ENCODE results near the gene F5.

Gene F5

GRCh38 chr1:169513208-169513607 lies 73.1 kb downstream of the F5 start:
- TF ChIP-seq EZH2phosphoT487 (conservative IDR thresholded peaks at IDR 0.05; ENCODE audit: low read length) (no peak), CTCF (IDR thresholded peaks at IDR 0.05; ENCODE audit: insufficient read depth, low read length, poor library complexity, severe bottlenecking) (no peak)
- Histone ChIP-seq H3K4me2 (ENCODE audit: low read depth, low read length, poor library complexity, severe bottlenecking) (no peak overlapping the region), H3K27me3 (ENCODE audit: low read length) (no peaks in the 10 kb centered on the region), H2AFZ (ENCODE audit: low read depth, low read length, severe bottlenecking) (no peak overlapping the region), H3K36me3 (ENCODE audit: low read length) (no peaks in the 10 kb centered on the region), H3K9ac (ENCODE audit: low read length) (no peak overlapping the region), H3K79me2 (ENCODE audit: insufficient read depth, low read length) (no peaks in the 10 kb centered on the region), H3K9me2 (replicated peaks; ENCODE audit: insufficient read depth, low read length) (no peaks in the 10 kb centered on the region), H3K27ac (ENCODE audit: low read depth, low read length) (no peak overlapping the region), H3K4me3 (ENCODE audit: insufficient read depth, low read length, poor library complexity, severe bottlenecking) (no peak overlapping the region), H3F3A (ENCODE audit: insufficient read depth) (no peaks in the 10 kb centered on the region), H3K9me3 (ENCODE audit: insufficient read depth, low read length) (no peaks in the 10 kb centered on the region), H4K20me1 (ENCODE audit: low read depth, low read length) (no peaks in the 10 kb centered on the region)

- H3K4me2 ChIP-seq (ENCODE audit: low read depth, low read length, poor library complexity, severe bottlenecking), result no peak overlapping the region
- no peaks in the 10 kb centered on the region for H3K9me2 ChIP-seq (replicated peaks; ENCODE audit: insufficient read depth, low read length)
- no peak overlapping the region for H3K27ac ChIP-seq (ENCODE audit: low read depth, low read length)
- H2AFZ ChIP-seq (ENCODE audit: low read depth, low read length, severe bottlenecking), result no peak overlapping the region
- H3K9me3 ChIP-seq (ENCODE audit: insufficient read depth, low read length), result no peaks in the 10 kb centered on the region
- H3K9ac ChIP-seq (ENCODE audit: low read length), result no peak overlapping the region
- no peaks in the 10 kb centered on the region for H3F3A ChIP-seq (ENCODE audit: insufficient read depth)
- no peaks in the 10 kb centered on the region for H3K79me2 ChIP-seq (ENCODE audit: insufficient read depth, low read length)
- no peak overlapping the region for H3K4me3 ChIP-seq (ENCODE audit: insufficient read depth, low read length, poor library complexity, severe bottlenecking)
- H3K27me3 ChIP-seq (ENCODE audit: low read length), result no peaks in the 10 kb centered on the region
- no peaks in the 10 kb centered on the region for H3K36me3 ChIP-seq (ENCODE audit: low read length)
- TF ChIP-seq EZH2phosphoT487 (conservative IDR thresholded peaks at IDR 0.05; ENCODE audit: low read length) (no peak), CTCF (IDR thresholded peaks at IDR 0.05; ENCODE audit: insufficient read depth, low read length, poor library complexity, severe bottlenecking) (no peak)
- no peaks in the 10 kb centered on the region for H4K20me1 ChIP-seq (ENCODE audit: low read depth, low read length)
These were observed 74.8 kb downstream of the F5 start for GRCh38 chr1:169511316-169512005.

- no peaks in the 10 kb centered on the region for H4K20me1 ChIP-seq (ENCODE audit: low read depth, low read length)
- H3F3A ChIP-seq (ENCODE audit: insufficient read depth), result no peaks in the 10 kb centered on the region
- H3K4me3 ChIP-seq (ENCODE audit: insufficient read depth, low read length, poor library complexity, severe bottlenecking), result no peak overlapping the region
- no peaks in the 10 kb centered on the region for H3K79me2 ChIP-seq (ENCODE audit: insufficient read depth, low read length)
- no peak overlapping the region for H3K27ac ChIP-seq (ENCODE audit: low read depth, low read length)
- TF ChIP-seq CTCF (IDR thresholded peaks at IDR 0.05; ENCODE audit: insufficient read depth, low read length, poor library complexity, severe bottlenecking), result no peak
- TF ChIP-seq EZH2phosphoT487 (conservative IDR thresholded peaks at IDR 0.05; ENCODE audit: low read length), result no peak
- no peaks in the 10 kb centered on the region for H3K9me3 ChIP-seq (ENCODE audit: insufficient read depth, low read length)
- no peak overlapping the region for H3K9ac ChIP-seq (ENCODE audit: low read length)
- no peak overlapping the region for H2AFZ ChIP-seq (ENCODE audit: low read depth, low read length, severe bottlenecking)
- no peaks in the 10 kb centered on the region for H3K9me2 ChIP-seq (replicated peaks; ENCODE audit: insufficient read depth, low read length)
- H3K4me2 ChIP-seq (ENCODE audit: low read depth, low read length, poor library complexity, severe bottlenecking), result no peak overlapping the region
- no peaks in the 10 kb centered on the region for H3K36me3 ChIP-seq (ENCODE audit: low read length)
- no peaks in the 10 kb centered on the region for H3K27me3 ChIP-seq (ENCODE audit: low read length)
These were observed 76.2 kb downstream of the F5 start for GRCh38 chr1:169510060-169510459.
